ENCODE results near the gene VASN.

The VASN gene

GRCh38 chr16:4419402-4419959 lies 47.8 kb downstream of the VASN start:
- in situ Hi-C loops (cut with MboI; ENCODE audit: low sequenced_read_pairs), result no loop called here

- in situ Hi-C loops (cut with MboI; ENCODE audit: low sequenced_read_pairs), result no loop called here
Measured at GRCh38 chr16:4420505-4421105, 49.0 kb downstream of the VASN start.

- in situ Hi-C loops (cut with MboI; ENCODE audit: low sequenced_read_pairs), result no loop called here
Measured at GRCh38 chr16:4425378-4426020, 53.9 kb downstream of the VASN start, which contains the start of gene DNAJA3. TSS of gene DNAJA3 (plus strand) at chr16:4425868. CDS start at chr16:4425882, 14 bp downstream.

- in situ Hi-C loops (cut with MboI; ENCODE audit: low sequenced_read_pairs), result no loop called here
Measured at GRCh38 chr16:4426021-4426684, 54.5 kb downstream of the VASN start.

GRCh38 chr16:4426722-4427372 lies 55.2 kb downstream of the VASN start:
- in situ Hi-C loops (cut with MboI; ENCODE audit: low sequenced_read_pairs), result no loop called here

- in situ Hi-C loops (cut with MboI; ENCODE audit: low sequenced_read_pairs), result no loop called here
Measured at GRCh38 chr16:4428500-4428899, 56.9 kb downstream of the VASN start.

GRCh38 chr16:4431023-4431422 lies 59.4 kb downstream of the VASN start:
- in situ Hi-C loops (cut with MboI; ENCODE audit: low sequenced_read_pairs), result no loop called here
